GM12873 (cell line): ENCODE measurements around the gene TNFSF15.

ENCODE experiments used
- TF ChIP-seq, protein P1 (sequence below): IDR thresholded peaks from 2 replicates; pipeline ENCODE4 v1.5.1; 2012; ENCODE audit warnings: low read depth, mild to moderate bottlenecking, moderate library complexity, low read length, control low read depth; ENCODE audit not compliant: insufficient read depth; ENCODE audit errors: missing control alignments

TNFSF15 gene

DNA sequence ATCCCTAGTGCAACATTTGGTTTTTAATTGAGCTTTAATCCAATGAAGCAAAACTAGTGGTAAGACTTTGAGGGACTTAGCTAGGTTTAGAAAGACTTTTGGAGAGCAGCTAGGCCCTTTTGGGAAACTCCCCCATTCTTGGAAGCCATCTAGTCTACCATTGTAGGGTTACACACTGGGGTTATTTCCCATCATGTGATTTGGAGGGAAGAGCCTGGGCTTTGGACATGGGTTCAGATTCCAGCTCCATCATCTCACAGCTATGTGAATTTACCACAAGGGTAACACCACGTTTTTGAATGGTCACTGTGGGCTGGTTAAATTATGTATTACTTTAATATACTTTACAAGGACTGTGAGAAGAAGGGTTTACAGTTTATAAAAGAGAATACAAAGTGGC is 18.3 kb upstream of the TNFSF15 start:
- TF ChIP-seq, protein P1, sequence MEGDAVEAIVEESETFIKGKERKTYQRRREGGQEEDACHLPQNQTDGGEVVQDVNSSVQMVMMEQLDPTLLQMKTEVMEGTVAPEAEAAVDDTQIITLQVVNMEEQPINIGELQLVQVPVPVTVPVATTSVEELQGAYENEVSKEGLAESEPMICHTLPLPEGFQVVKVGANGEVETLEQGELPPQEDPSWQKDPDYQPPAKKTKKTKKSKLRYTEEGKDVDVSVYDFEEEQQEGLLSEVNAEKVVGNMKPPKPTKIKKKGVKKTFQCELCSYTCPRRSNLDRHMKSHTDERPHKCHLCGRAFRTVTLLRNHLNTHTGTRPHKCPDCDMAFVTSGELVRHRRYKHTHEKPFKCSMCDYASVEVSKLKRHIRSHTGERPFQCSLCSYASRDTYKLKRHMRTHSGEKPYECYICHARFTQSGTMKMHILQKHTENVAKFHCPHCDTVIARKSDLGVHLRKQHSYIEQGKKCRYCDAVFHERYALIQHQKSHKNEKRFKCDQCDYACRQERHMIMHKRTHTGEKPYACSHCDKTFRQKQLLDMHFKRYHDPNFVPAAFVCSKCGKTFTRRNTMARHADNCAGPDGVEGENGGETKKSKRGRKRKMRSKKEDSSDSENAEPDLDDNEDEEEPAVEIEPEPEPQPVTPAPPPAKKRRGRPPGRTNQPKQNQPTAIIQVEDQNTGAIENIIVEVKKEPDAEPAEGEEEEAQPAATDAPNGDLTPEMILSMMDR, result no peak

DNA sequence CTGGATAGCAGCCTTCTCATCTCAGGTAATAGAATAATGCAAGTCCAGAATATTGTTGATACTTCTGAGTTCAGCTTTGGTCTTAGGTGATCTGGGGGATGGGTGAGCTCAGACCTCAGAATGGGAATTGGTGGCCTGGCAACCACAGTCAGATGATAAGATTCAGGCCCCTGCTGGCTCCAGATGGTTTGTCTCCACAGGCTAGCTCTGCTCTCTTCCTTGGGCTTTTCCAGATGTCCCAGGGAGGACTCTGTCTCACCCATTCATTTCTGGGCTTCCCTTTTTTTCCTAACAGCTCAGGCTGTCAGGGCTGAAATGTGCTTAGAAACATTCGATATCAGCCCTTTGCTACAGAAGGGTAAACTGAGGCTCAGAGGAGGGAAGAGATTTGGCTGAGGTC is 17.6 kb upstream of the TNFSF15 start:
- TF ChIP-seq, protein P1, result no peak

DNA sequence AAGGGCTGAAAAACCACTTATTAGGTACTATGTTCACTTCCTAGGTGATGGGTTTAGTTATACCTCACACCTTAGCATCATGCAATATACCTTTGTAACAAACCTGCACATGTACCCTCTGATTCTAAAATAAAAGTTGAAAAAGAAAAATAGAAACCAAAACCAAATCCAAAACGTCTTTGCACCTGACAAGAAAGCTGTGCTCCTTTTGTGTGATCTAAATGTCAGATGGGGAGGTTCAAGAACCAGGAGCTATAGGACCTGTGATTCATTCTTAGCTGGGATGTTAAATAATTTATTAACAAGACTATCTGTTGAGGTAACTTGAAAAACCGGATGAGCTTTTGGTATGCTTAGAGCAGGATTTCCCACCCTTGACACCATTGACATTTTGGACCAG is 16.9 kb upstream of the TNFSF15 start:
- TF ChIP-seq, protein P1, result no peak

DNA sequence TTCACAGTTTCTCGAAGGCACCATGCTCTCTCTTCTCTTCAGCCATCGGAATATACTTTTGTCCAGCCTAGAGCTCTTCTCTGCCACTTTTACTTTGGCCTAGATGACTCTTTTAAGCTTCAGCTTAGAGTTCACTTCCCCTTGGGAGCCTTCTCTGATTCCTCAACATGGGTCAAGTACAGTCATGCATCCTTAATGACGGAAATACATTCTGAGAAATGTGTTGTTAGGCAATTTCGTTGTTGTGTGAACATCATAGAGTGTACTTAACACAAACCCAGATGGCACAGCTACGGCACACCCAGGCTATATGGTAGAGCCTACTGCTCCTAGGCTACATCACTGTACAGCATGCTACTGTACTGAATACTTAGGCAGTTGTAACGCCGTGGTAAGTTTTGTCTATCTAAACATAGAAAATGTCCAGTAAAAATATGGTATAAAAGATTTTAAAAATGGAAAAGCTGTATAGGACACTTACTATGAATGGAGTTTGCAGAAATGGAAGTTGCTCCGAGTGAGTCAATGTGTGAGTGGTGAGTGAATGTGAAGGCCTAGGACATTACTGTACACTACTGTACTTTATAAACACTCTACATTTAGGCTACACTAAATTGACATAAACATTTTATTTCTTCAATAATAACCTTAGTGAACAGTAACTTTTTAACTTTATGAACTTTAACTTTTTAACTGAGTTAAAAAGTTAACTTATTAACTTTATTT is 15.1 kb upstream of the TNFSF15 start:
- TF ChIP-seq, protein P1, result no peak

DNA sequence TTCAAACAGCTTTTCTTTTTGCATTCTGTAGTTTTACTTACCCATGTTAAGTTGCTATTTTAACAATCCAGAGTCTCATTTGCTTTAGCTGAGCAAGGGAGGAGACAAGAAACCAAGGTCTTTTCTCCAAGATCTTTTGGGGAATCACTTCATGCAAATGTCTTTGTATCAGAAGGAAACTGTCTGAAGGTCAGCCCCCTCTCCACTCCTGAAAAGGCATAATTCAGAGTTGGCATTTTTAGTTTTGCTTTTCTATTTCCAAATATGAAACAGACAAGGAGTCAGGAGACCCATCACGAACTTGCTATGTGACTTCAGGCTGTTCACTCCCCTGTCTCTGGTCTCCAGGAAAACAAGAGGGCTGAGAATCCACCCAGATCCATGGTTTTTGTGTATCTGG is 12.3 kb upstream of the TNFSF15 start:
- TF ChIP-seq, protein P1, result no peak

DNA sequence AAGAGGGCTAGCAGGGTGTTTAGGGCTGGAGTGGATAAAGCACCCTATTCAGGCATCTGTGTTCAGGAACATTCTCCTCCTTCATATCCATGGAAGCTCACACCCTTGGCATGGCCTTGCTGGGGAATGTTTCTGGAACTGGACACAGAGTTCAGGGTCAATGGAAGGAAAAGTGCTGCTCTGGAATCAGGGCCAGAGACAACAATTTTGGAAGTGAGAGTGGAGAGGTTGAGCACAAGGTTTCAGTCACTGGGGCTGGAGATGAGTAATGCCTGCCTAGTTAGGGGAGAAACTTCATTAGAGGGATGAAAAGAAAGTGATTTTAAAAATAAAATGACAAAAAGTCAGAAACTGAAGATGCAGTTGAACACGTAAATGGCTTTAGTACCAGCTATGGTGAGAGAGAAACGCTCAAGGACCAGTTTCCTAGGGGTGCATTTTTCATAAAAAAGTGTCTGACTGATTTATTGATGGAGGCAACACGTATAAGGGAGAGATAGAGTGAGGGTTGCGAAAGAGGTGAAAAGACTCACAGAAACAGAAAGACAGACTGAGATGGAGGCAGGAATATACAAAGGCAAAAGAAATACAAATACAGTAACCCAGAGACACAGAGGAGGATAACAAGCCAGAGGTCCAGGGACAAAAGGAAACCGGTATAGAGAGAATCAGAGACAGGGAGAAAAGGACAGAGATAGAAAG is 8.0 kb upstream of the TNFSF15 start:
- TF ChIP-seq, protein P1, result no peak

DNA sequence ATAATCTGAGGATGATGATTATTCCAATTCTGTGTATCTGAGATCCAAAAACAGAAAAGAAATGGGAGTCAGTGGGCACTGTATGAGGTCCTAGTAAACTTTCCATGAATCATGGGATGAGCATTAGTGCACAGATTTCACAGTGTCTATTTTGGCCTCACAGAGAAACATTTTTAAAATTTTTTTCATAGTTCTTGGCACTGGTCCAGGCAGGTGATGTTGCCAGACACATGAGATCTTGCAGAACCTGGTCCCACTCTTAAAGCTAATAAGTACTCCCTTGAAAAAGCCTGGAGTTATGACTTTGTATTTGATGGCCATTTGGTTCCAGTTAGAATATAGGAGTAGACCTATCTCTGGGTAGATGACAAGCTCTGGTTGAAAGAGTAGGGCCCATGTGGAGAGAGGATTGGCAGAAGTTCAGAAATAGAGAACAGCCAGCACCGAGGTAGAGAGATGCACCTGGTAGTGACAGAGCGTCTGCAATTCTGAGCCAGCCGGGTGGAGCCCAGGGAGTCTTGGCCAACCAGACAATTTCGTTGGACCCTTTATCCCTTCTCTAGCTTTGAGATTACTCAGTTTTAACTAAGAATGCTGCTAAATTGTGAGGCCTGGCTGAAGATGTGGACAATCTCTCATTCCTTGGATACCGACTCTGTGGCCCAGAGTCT is 6.3 kb upstream of the TNFSF15 start:
- TF ChIP-seq, protein P1, result no peak
